Posterior cingulate gyrus (tissue), 11 donors: ENCODE measurements around the gene PLSCR1.

Source experiments
- DNase-seq, 10 donors: peaks; one replicate each; pipeline versions ENCODE4 v3.0.0 to v3.0.0-alpha.2; 2020 to 2021; ENCODE audit warnings: mixed read lengths in 3 of 10
- intact Hi-C: fragments of 100-400 bp; cut with DNase I; formaldehyde crosslinking; loops from one replicate; pipeline ENCODE4 v1.15.1; 2023

Gene PLSCR1, protein sequence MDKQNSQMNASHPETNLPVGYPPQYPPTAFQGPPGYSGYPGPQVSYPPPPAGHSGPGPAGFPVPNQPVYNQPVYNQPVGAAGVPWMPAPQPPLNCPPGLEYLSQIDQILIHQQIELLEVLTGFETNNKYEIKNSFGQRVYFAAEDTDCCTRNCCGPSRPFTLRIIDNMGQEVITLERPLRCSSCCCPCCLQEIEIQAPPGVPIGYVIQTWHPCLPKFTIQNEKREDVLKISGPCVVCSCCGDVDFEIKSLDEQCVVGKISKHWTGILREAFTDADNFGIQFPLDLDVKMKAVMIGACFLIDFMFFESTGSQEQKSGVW

DNA sequence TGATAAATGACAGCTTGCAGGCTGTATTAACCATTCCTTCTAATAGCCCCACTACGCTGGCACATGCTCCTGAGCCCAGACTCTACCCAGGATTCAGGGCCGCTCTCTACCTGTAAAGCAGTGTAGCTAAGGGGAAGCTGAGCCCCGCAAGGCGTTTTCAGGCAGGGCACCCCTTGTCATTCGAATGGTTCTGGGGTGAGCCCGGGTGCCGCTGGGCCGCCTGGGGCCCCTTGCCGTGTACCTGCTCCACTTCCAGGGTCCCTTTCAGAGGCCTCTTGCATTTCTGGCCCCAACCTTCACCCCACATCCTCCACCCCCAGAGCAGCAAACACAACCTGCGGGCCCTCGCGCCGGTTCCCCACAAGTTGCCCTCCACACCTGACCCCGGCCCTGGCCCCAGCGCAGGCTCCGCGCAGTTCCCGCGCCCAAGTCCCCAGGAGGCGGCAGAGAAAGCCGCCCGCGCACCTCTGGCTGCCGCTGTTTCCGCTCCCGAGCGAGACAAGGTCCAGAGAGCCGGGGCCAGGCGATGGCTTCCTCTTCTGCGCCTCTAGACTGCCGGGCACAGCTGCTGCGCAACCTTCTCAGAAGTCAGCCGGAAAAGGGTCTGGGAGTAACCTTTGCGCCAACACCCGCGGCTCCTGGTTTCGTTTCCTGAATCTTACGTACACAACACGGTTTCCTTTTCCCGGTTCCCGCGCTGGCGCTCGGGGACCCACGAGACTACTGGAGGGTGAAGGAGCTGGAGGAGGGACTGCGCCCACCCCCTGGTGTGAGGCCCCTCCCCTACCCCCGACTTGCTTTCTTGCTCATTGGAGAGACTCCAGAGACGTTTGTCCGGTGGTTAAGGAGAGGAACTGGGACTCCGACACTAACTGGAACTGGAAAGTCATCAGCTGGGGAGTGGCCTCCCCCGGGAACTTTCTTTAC, at the start of gene PLSCR1:
Gene PLSCR1, minus strand, starts transcription at position 606 of the 927 bp plus-strand sequence. CDS start 8,055 bp downstream, outside the sequence.
- peak; percentile 28 to 95 (median 62) for DNase-seq
- intact Hi-C loops = no loop called here

DNA sequence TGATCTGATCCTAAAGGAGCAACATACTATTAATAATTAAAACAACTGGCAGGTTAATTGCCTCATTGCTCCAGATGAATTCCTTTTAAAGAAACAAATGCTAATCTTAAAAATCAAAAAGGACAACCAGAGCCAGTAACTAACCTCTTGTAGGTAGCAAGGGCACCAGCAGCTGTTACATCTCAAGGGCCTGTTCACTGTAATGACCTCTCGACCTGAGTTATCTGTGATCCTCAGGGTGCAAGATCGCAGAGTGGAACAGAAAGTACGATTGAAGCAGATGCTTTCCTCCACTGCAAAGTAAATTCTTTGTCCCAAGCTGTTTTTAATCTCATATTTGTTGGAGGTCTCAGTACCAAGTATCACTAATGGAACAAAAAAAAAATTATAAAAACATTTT, 49.4 kb upstream of the PLSCR1 start:
- intact Hi-C loops = no loop called here
- no peak for DNase-seq

DNA sequence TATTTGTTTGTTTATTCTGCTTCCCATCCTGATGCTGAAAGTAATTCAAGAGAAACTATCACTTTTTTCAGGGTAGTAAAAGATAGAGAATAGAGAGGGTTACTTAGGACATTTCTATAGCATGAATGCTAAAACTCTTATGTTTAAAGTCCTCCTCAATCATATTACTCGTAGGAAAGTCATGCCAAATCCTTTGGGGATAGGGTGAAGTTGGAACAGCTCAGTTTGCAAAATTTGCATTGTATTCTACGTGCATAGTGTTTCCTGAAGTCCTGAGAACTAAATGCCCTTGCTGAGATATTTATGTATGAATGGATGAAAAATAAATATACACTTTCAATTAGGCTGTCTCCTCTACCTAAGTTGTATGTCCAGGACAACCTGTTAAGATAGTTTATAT, 46.1 kb upstream of the PLSCR1 start:
- no peak for DNase-seq
- intact Hi-C loops = loop anchor here (2.0 kb wide), 1 partner anchor 50 kb away; no protein-coding TSS in a partner anchor

DNA sequence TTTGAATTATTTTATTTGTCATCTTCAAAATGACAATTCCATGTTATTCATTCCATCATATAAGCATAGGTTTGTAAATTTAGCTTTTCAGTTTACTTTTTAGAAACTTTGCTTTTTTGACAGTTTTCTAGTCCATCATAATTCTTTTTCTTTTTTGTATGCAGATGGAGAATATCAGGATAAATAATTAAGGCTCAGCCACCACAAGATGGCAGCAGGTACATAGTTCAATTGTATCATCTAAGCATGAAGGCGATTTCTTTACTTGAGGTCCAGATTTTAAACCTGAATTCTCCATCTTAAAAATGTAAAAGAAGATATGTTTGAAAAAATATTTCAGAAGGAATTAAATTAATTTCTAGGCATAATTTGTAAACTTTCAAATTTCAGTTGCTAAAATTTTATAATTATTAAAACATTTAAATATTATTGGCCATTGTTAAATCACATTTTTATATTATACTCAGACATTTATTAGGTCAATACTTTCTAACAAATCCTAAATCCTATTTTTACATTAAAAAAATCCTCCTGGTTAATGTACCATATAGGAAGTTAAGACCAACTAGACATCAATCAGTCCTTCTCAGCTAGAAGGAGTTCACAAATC, 45.6 kb upstream of the PLSCR1 start:
- DNase-seq = peak in 2 of 10 donors; percentile 17 to 21
- intact Hi-C loops = loop anchor here (2.0 kb wide), 1 partner anchor 51 kb away; no protein-coding TSS in a partner anchor

DNA sequence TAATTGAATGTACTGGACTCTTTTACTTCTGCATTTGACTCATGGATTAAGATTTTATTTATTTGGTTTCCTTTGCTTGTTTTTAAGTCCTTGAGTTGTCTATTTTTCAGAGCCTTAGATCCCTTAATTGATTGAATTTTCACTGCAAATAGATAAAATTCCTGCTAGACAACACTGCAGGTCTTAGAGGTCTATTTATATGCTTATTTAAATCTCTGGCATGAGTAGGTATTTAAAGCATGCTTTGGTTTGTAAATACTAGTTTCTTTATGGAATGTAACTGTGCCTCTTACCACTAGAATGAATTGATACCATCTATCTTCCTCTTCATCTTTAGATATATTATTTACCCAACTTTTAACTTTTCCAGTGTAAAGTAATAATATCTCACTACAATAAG, 40.7 kb upstream of the PLSCR1 start:
- intact Hi-C loops = no loop called here
- DNase-seq = no peak

DNA sequence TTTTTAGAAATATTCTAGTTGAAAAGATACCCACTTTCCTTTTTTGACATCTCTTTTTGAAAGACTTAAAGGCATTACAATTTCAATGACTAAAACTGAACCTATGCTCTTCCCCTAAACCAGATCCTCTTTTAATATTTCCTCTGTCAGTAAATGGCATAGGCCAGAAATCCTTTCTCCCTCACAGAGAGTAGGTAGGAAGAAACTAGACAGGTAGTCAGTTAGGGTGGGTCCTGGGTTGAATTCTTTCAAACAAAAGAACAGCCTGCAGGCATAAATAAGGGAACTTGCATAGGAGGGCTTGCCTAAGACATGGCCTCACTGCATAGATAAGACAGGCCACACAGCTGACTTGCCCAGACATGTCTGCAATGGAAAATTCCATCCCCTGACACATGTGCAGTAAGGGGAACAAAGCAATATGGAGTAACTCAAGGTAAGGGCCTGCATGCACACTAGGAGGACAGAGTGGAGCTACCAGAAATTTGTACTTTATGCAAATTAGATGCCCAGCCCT, 37.6 kb upstream of the PLSCR1 start:
- no peak for DNase-seq
- intact Hi-C loops = no loop called here

DNA sequence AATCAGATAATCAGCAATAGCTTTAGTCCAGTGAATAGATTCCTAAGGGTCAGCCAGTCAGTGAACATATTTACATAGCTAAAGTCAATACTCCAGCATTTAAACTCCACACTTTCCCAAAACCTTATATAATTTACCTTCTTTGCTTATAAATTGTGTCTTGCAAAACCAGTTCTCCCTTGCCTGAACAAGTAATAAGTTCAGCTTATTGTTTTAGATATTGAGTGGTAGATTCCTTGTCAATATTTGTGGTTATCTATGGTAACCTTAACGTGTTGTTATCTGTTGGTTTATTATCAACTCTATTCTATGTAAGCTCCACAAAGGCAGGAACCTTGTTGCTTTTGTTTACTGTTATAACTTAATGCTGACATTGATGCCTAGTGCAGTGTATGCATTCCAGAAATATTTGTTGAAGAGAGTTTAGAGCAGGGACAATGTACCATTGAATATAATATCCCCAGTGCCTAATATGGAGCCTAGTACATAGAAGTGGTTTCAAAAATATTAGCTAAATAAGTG, 36.7 kb upstream of the PLSCR1 start:
- DNase-seq = no peak
- intact Hi-C loops = no loop called here

DNA sequence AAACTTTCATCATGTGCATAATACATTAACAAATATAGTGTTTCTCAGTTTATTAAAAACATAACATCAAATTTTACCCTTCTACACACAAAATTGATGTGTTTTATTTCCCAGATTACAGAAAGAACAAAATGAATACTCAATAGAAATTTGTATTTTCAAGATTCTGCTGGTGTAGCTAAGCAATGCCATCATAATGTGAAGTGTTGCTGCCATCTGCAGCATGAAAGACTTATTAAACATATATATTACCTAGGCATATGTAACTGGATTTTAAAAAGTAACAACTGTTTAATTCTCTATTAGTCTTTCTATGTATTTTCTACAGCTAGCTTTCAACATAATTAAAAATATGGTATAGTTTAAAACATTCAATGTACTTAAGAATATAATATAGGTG, 33.3 kb upstream of the PLSCR1 start:
- intact Hi-C loops = loop anchor here (1.0 to 10.0 kb wide), 3 partner anchors 243 to 513 kb away; no protein-coding TSS in a partner anchor
- DNase-seq = no peak

DNA sequence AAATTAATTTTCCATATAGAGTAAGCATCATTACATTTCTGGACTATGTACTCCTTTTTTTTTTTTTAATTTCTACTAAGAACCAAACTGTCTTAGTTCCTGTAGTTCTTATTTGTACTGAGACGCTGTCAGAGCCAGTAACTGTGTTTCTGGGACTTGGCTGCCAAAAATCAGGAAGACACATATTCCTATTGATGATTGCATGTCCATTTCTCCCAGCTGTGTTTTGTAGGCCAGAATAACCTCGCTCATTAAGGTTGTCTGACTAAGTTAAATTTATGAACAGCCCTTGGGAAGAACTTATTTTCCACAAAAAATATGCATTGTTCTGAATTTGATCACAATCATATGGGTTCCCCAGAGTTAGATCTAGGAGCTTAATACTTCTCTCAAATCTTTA, 31.2 kb upstream of the PLSCR1 start:
- DNase-seq = no peak
- intact Hi-C loops = loop anchor here (10.0 kb wide), 2 partner anchors 241 to 511 kb away; no protein-coding TSS in a partner anchor

DNA sequence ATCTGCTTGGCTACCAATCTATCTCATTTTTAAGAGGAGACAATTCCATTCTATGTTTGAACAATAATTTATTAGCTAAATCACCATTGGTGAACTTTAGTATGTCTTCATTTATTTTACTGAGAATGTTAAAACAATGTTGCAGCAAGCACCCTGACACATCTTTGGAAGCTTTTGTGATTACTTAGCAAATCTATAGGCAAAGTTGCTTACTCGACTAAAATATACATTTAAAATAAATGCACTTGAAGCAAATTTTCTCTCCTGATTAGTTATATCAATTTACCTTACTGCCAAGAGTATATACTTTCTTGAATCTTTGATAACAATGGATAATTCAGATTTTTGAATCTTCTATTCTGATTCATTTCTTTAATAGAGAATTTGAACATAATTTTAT, 29.8 kb upstream of the PLSCR1 start:
- DNase-seq = no peak
- intact Hi-C loops = loop anchor here (10.0 kb wide), 2 partner anchors 239 to 509 kb away; no protein-coding TSS in a partner anchor

DNA sequence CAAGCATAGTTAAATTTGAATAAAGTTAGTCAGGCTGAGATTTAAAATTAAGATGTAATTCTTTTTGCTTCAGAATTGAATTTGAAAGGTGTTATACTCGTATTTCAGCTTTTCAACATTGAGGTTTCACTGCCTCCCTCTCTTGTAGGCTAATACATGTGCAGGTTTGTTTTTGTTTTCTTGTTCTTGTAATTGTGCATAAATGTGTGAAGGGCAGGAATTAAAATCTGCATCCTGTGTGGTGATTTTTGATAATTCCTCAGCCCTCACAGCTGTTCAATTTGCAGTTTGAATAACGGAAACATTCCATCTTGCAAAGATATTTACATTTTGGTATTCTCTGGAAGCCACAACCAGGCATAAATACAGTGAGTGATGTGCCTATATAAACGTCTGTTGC, 24.9 kb upstream of the PLSCR1 start:
- no peak for DNase-seq
- intact Hi-C loops = no loop called here

DNA sequence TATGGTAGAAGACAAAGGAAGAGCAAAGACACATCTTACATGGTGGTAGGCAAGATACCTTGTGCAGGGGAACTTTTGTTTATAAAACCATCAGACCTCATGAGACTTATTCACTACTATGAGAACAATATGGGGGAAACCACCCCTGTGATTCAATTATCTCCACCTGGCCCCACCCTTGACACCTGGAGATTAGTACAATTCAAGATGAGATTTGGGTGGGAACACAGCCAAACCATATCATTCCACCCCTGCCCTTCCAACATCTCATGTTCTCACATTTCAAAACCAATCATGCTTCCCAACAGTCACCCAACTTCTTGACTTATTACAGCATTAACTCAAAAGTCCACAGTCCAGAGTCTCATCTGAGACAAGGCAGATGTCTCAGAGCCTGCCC, 21.7 kb upstream of the PLSCR1 start:
- intact Hi-C loops = no loop called here
- DNase-seq = no peak

DNA sequence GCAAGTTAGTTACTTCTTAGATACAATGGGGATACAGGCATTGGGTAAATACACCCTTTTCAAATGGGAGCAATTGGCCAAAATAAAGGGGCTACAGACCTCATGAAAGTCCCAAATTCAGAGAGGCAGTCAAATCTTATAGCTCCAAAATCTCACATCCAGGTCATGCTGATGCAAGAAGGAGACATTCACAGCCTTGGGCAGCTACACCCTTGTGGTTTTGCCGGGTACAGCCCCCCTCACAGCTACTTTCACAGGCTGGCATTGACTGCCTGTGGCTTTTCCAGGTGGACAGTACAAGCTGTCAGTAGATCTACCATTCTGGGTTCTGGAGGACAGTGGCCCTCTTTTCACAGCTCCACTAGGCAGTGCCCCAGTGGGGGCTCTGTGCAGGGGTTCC, 17.5 kb upstream of the PLSCR1 start:
- intact Hi-C loops = no loop called here
- no peak for DNase-seq

DNA sequence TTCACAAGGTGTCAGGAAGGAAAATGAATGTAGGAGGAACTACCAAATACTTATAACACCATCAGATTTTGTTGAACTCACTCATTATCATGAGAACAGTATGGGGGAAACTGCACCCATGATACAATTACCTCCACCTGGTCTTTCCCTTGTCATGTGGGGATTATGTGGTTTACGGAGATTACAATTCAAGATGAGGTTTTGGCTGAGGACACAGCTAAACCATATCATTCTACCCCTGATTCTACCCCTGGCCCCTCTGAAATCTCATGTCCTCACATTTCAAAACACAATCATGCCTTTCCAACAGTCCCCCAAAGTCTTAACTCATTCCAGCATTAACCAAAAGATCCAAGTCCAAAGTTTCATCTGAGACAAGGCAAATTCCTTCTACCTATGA, 17.1 kb upstream of the PLSCR1 start:
- intact Hi-C loops = no loop called here
- no peak for DNase-seq

DNA sequence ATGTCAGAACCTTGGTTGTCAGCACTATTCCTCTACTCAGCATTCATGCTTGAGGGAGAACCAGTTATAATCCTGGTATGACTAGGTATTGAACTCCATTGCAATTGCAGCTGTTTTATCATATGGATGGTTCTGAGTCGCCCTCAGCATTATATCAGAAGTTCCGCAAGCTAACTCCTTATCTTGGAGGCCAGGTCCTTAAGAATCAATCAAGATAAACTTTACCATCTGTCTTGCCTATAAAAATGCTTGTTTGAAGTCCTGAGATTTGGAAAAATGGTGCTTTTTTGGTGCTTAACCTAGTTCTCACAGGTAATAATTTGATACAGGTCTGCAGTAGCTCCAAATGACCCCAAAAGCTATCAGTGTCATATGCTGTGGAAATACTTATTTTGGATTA, 16.3 kb upstream of the PLSCR1 start:
- intact Hi-C loops = no loop called here
- no peak for DNase-seq

DNA sequence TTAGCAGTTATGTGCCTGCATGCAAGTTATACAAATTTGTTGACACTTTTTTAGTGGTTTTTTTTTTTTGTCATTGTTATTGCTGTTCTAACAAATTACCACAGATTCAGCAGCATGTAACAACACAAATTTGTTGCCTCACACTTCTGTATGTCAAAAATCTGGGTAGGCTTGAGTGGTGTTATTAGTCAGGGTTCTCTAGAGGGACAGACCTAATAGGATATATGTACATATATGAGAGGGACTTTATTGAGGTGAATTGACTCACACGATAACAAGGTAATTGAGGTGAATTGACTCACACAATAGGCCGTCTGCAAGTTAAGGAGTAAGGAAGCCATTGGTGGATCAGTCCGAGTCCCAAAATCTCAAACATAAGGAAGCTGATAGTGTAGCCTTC, 15.0 kb upstream of the PLSCR1 start:
- intact Hi-C loops = no loop called here

DNA sequence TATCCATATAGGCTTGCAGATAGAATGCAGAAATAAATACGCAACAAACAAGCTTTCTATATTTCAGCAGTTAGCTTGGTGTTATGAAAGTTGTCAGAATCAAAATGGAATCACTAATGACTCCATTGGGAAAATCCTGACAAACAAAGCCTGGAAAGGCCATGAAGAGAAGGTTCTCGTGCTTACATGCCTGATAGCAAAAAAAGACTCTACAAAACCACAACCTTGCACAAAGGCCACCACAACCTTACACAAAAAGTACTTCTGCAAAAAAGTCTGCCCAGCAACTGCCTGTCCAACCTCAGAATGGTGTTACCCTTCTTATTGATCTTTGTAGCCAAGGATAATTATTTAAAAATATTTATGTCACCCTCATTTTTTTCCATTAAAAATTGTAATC, 14.4 kb upstream of the PLSCR1 start:
- no peak for DNase-seq
- intact Hi-C loops = no loop called here

More for the DNA sequence above, 15.0 kb upstream of the PLSCR1 start:
- DNase-seq = no peak

DNA sequence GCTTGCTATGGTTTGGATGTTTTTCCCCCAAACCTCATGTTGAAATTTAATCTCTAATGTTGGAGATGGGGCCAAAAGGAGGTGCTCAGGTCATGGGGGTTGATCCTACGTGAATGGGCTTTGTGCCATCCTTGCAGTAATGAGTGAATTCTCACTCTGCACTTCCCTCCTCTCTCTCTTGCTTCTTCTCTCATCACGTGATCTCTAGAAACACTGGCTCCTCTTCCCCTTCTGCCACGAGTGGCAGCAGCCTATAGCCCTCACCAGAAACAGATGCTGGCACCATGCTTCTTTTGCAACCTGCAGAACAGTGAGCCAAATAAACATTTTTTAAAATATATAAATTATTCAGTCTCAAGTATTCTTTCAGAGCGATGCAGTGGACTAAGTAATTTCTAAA, 13.3 kb upstream of the PLSCR1 start:
- no peak for DNase-seq
- intact Hi-C loops = no loop called here

DNA sequence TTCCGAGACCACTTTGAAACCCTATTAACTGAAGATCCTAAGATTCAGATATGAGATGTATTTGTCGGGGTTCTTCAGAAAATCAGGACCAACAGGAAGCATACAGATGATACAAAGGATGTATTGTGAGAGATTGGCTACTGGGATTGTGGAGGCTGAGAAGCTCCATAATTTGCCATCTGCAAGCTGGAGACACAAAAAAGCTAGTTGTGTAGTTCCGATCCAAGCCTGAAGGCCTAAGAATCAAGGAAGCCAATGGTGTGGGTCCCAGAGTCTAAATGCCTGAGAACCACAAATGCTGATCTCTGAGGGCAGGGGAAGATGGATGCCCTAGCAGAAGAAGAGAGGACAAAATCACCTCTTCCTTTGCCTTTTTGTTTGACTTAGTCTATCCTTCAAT, 10.9 kb upstream of the PLSCR1 start:
- intact Hi-C loops = no loop called here

DNA sequence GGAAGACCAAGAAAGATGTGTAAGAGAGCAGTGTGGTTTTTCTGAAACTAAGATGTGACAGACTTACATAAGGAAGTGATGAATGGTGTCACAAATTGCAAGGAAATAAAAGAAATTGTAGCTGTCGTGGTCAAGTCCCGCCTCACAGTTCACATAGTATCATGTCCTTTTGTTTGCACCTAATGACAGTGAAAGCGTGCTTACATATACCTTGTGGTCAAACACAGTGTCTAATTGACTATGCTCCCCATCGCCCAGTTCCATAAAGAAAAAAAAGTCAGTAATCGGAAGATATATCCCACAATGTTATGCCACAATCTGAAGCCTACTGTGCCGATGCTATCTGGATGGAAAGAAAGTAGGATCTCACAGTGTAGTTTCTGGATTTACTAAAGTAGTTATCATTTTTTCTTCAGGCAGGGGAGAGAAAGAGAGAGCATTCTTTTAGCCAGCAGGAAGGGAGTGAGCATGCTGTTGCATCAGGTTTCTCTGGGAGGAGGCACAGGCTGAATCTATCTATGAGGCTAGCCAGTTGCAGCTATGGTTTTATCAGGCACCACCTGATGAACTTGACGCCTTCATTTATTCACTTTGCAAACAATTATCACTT, 9.8 kb upstream of the PLSCR1 start:
- intact Hi-C loops = no loop called here
- DNase-seq = no peak

More for the DNA sequence above, 10.9 kb upstream of the PLSCR1 start:
- no peak for DNase-seq
